Sigmoid colon (tissue), 7 donors: ENCODE data around the gene ADGRV1. TPM values are rescaled to one million over a fixed set of nuclear protein-coding genes. Genes with fewer than 3 reads are reported as not detected.
"Not testable (repeated sequence)": the region's sequence is repeated elsewhere in the genome, so short reads cannot be mapped to it uniquely, and the experiment has no call there.

Experiments
- DNase-seq: peaks from one replicate; pipeline ENCODE4 v3.0.0-alpha.2; 2019
- H3K27ac ChIP-seq, 4 donors: fragments of 200-600 bp; sonication (generic); one replicate each; pipeline ENCODE4 v1.5.1; 2016 to 2019; ENCODE audit warnings: mild to moderate bottlenecking in 1 of 4
- H3K27me3 ChIP-seq, 3 donors: fragments of 200-600 bp; sonication (generic); one replicate each; pipeline ENCODE4 v1.5.1; 2019; ENCODE audit warnings: mild to moderate bottlenecking in 1 of 3
- H3K36me3 ChIP-seq, 4 donors: fragments of 200-600 bp; sonication (generic); one replicate each; pipeline ENCODE4 v1.5.1; 2016 to 2019
- H3K4me1 ChIP-seq, 4 donors: fragments of 200-600 bp; sonication (generic); one replicate each; pipeline ENCODE4 v1.5.1; 2017 to 2019
- H3K4me3 ChIP-seq, 4 donors: fragments of 200-600 bp; sonication (generic); one replicate each; pipeline ENCODE4 v1.5.1; 2017 to 2019; ENCODE audit warnings: mild to moderate bottlenecking in 2 of 4, moderate library complexity in 1 of 4
- H3K9me3 ChIP-seq, 4 donors: fragments of 200-600 bp in 3 of 4; sonication (generic) in 3 of 4; one replicate each; pipeline versions ENCODE4 v1.5.1 to v1.6.1; 2013 to 2019
- EP300 ChIP-seq, 4 donors: sonication (generic); formaldehyde crosslinking; IDR thresholded peaks; one replicate each; pipeline ENCODE4 v1.6.1; 2017; ENCODE audit warnings: antibody characterized with exemption in 4 of 4
- POLR2A ChIP-seq, 2 donors: fragments of 450-650 bp; IDR thresholded peaks; one replicate each; pipeline ENCODE4 v1.6.1; 2016; ENCODE audit warnings: antibody characterized with exemption in 2 of 2, mild to moderate bottlenecking in 2 of 2, moderate library complexity in 2 of 2
- POLR2AphosphoS5 ChIP-seq, 4 donors: sonication (generic); formaldehyde crosslinking; IDR thresholded peaks; one replicate each; pipeline ENCODE4 v1.6.1; 2017; ENCODE audit warnings: antibody characterized with exemption in 4 of 4
- WGBS, 2 donors: extraction: QIAGEN DNeasy Blood & Tissue Kit; methylation state at CpG; one replicate each; pipeline ENCODE4 v1.1.7; 2013; 5-methylcytosine and 5-hydroxymethylcytosine counted together
- intact Hi-C: fragments of 100-400 bp; cut with DNase I; formaldehyde crosslinking; loops from one replicate; pipeline ENCODE4 v1.15.1; 2023
- polyA plus RNA-seq, 3 donors: library from polyadenylated mRNA; stranded (reverse); fragments of 200-250 nt; gene quantifications; one replicate each; pipeline ENCODE4 v1.2.3, GENCODE V29; 2013
- total RNA-seq, 4 donors: library from RNA; depleted of rRNA; stranded (reverse); fragments of >200 nt; gene quantifications; one replicate each; pipeline ENCODE4 v1.1.0, GENCODE V29; 2016
- TF ChIP-seq, protein P1 (sequence below), 4 experiments: fragments of 450-650 bp in 3 of 4; fragments of 200-600 bp in 1 of 4; IDR thresholded peaks; one replicate each; pipeline ENCODE4 v1.5.1; 2016 to 2019; ENCODE audit warnings: antibody characterized with exemption in 4 of 4, mild to moderate bottlenecking in 3 of 4, moderate library complexity in 2 of 4
- donor health status: healthy with polysubstance abuse.
- donor health status: Bipolar disorder and iron deficiency.
- donor health status: healthy.

Gene ADGRV1
- total and polyA plus RNA-seq, 7 donors: 0.54 to 2.1 (median 0.74) TPM; not detected in 1

DNA sequence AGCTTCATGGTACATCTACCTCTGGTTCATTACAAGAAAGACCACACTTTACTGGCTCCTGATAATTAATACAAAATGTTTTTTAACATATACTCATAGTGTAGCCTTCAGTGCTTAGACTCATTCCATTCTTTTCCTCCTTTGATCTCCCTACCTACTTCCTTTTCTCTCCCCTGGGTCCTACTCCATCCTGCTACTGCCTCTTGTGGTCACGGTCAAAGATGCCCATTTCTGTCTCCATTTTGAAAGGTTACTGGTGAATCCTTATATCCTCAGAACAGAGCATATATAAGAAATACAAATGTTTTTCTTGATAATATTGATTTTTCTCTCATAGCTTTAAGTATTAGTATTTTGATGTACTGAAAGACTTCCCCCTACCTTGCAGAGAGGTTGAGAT lies 448.7 kb downstream of the ADGRV1 start:
- intact Hi-C loops: no loop called here
- no peak overlapping the region for H3K4me3 ChIP-seq
- WGBS, 2 donors: 90 to 94% methylated on average over 1 of the region's 1 CpG

DNA sequence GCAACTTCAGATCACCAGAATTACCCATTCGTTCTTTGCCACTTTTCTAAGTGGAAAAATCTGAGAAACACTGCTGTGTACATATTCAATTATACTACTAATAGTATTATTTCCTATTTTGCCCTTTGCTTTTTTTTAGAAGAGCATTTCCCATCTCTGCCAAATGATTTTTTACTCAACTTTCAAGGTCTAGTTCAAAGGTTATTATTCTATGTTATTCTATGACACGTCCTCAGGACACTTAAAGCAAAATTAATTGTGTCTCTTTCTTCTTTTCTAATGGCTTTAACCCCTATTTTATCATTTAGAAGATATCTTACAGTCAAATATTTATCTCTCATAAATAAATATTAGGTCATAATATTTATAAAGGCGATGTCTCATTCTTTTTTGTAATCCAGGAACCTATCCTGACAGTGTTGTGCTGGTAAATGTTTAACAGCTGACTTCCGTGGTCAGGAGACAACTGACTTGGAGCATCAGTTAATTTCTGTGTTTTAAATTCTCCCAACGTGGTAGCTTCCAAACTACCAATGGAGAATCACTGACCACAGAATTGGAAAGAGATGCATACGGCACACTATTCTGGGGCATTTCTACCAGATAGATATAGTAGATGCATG lies 449.3 kb downstream of the ADGRV1 start:
- Histone ChIP-seq H3K36me3 (no peaks in the 10 kb centered on the region), H3K9me3 (no peaks in the 10 kb centered on the region), H3K4me3 (no peak overlapping the region), H3K27ac (no peak overlapping the region), H3K4me1 (no peaks in the 10 kb centered on the region), H3K27me3 (no peaks in the 10 kb centered on the region)
- WGBS, 2 donors: 69 to 75% methylated on average over 6 of the region's 6 CpGs
- no peak for DNase-seq
- intact Hi-C loops: no loop called here
- no peak for TF ChIP-seq POLR2AphosphoS5 (IDR thresholded peaks at IDR 0.05)
- TF ChIP-seq POLR2A (IDR thresholded peaks at IDR 0.05): no peak
- TF ChIP-seq EP300 (IDR thresholded peaks at IDR 0.05): no peak
- TF ChIP-seq, protein P1, sequence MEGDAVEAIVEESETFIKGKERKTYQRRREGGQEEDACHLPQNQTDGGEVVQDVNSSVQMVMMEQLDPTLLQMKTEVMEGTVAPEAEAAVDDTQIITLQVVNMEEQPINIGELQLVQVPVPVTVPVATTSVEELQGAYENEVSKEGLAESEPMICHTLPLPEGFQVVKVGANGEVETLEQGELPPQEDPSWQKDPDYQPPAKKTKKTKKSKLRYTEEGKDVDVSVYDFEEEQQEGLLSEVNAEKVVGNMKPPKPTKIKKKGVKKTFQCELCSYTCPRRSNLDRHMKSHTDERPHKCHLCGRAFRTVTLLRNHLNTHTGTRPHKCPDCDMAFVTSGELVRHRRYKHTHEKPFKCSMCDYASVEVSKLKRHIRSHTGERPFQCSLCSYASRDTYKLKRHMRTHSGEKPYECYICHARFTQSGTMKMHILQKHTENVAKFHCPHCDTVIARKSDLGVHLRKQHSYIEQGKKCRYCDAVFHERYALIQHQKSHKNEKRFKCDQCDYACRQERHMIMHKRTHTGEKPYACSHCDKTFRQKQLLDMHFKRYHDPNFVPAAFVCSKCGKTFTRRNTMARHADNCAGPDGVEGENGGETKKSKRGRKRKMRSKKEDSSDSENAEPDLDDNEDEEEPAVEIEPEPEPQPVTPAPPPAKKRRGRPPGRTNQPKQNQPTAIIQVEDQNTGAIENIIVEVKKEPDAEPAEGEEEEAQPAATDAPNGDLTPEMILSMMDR (IDR thresholded peaks at IDR 0.05): no peak

More for the DNA sequence above, 448.7 kb downstream of the ADGRV1 start:
- H3K36me3 ChIP-seq: no peaks in the 10 kb centered on the region
- no peak for TF ChIP-seq EP300 (IDR thresholded peaks at IDR 0.05)
- TF ChIP-seq, protein P1 (IDR thresholded peaks at IDR 0.05): no peak
- DNase-seq: no peak
- H3K9me3 ChIP-seq: no peaks in the 10 kb centered on the region
- H3K27ac ChIP-seq: no peak overlapping the region
- H3K4me1 ChIP-seq: no peaks in the 10 kb centered on the region
- H3K27me3 ChIP-seq: no peaks in the 10 kb centered on the region

DNA sequence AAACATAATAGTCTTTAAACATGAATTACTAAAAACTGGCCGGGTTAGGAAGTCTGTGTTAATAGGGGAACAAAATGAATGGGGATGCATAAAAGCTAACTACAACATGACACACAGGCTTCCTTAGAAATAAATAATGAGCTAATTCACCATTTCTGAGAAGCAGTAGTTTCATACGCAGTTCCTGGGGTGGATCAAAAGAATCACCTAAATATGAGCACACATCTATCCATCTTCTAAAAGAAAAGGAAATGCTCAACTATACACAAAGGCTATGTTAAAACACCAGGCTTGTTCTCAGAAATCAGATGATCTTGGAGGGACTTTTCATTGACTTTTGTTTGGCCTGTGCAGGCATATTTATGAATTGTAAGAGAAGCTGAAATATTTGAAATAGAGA lies 451.5 kb downstream of the ADGRV1 start:
- H3K36me3 ChIP-seq: no peaks in the 10 kb centered on the region
- no peaks in the 10 kb centered on the region for H3K9me3 ChIP-seq
- intact Hi-C loops: no loop called here
- WGBS, 2 donors: 69 to 81% methylated on average over 2 of the region's 2 CpGs
- DNase-seq: no peak
- TF ChIP-seq EP300 (IDR thresholded peaks at IDR 0.05) (no peak), POLR2AphosphoS5 (IDR thresholded peaks at IDR 0.05) (no peak), POLR2A (IDR thresholded peaks at IDR 0.05) (no peak)
- TF ChIP-seq, protein P1 (IDR thresholded peaks at IDR 0.05): no peak
- H3K27me3 ChIP-seq: no peaks in the 10 kb centered on the region
- H3K4me3 ChIP-seq: no peak overlapping the region
- H3K27ac ChIP-seq: no peak overlapping the region
- H3K4me1 ChIP-seq: no peaks in the 10 kb centered on the region

DNA sequence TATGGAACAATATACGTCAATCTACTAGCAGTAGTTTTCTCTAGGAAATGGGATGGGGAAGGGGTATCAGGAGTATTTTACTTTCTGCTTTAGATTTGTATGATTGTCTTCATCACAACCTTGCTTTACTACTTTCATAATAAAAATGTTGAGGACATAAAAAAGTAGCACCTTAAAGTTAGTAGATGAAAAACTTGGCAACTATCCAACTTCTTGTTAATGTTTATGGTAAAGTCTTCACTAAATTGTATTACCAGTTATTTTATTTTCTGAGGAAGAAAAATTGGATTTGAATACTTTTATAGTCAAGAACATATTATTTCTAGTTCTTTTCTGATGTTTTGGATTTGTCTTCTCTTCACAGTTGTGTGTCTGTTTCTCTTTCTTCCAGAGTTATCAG lies 452.4 kb downstream of the ADGRV1 start:
- DNase-seq: no peak
- no peak overlapping the region for H3K27ac ChIP-seq
- H3K9me3 ChIP-seq: no peaks in the 10 kb centered on the region
- no peaks in the 10 kb centered on the region for H3K27me3 ChIP-seq
- H3K4me3 ChIP-seq: no peak overlapping the region
- 90 to 94% methylated on average over 1 of the region's 1 CpG for WGBS, 2 donors
- H3K4me1 ChIP-seq: no peaks in the 10 kb centered on the region
- intact Hi-C loops: no loop called here
- no peaks in the 10 kb centered on the region for H3K36me3 ChIP-seq
- TF ChIP-seq POLR2AphosphoS5 (IDR thresholded peaks at IDR 0.05) (no peak), POLR2A (IDR thresholded peaks at IDR 0.05) (no peak), EP300 (IDR thresholded peaks at IDR 0.05) (no peak)

DNA sequence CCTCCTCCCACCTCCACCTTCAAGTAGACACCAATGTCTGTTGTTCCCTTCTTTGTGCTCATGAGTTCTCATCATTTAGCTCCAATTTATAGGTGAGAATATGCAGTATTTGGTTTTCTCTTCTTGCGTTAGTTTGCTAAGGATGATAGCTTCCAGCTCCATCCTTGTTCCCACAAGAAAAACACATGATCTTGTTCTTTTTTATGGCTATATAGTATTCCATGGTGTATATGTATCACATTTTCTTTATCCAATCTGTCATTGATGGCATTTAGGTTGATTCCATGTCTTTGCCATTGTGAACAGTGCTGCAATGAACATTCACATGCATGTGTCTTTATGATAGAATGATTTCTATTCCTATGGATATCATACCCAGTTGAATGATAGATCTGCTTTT lies 454.3 kb downstream of the ADGRV1 start:
- H3K27me3 ChIP-seq, H3K9me3 ChIP-seq, H3K27ac ChIP-seq, H3K36me3 ChIP-seq, H3K4me1 ChIP-seq, DNase-seq, intact Hi-C loops, H3K4me3 ChIP-seq: not testable (repeated sequence)
- 94 to 97% methylated on average over 1 of the region's 1 CpG for WGBS, 2 donors

DNA sequence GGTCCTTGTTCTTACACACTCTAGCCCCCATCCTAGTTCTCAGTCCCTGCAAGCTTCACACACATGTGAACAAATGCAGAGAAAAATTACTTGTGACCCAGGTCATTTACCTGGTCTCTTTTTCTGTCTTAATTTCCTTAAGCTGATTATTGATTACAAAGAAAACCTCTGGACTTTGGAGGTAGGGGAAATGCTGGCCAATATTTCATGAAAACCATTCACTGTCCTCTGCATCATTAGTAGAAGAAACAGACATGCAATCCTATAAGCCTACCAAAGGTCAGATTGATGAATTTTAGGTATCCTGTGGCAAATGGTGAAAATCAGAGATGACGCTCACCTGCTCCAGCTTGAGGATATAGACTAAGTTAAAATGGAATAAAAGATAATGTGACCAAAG lies 457.7 kb downstream of the ADGRV1 start:
- intact Hi-C loops: no loop called here
- Histone ChIP-seq H3K4me3 (no peak overlapping the region), H3K4me1 (peaks cover 0 to 31% (median 22%) of the 10 kb centered on the region in 4 donors), H3K27ac (no peak overlapping the region), H3K36me3 (no peaks in the 10 kb centered on the region), H3K27me3 (no peaks in the 10 kb centered on the region), H3K9me3 (no peaks in the 10 kb centered on the region)
- no peak for DNase-seq
- 94 to 100% methylated on average over 1 of the region's 1 CpG for WGBS, 2 donors
- TF ChIP-seq POLR2A (IDR thresholded peaks at IDR 0.05) (no peak), POLR2AphosphoS5 (IDR thresholded peaks at IDR 0.05) (no peak), EP300 (IDR thresholded peaks at IDR 0.05) (no peak)
- TF ChIP-seq, protein P1 (IDR thresholded peaks at IDR 0.05): no peak
